ENCODE measurements around the gene KPNA2.
A peak's percentile ranks its signal among the peaks of the same experiment; 100 is the strongest.
"Not testable (repeated sequence)": the region's sequence is repeated elsewhere in the genome, so short reads cannot be mapped to it uniquely, and the experiment has no call there.

The KPNA2 gene

GRCh38 chr17:68035523-68036303, at the start of gene KPNA2:
TSS of gene KPNA2 (plus strand) at chr17:68035735. CDS start at chr17:68037133, 1,398 bp downstream.
- peak; percentile 87 for DNase-seq (ENCODE audit: low read depth)

- DNase-seq (ENCODE audit: low read depth) = no peak
Measured at GRCh38 chr17:67990909-67991308, 44.6 kb upstream of the KPNA2 start.

- no peak for DNase-seq (ENCODE audit: low read depth)
Measured at GRCh38 chr17:67992548-67993152, 42.9 kb upstream of the KPNA2 start.

- DNase-seq (ENCODE audit: low read depth) = peak; percentile 44
Measured at GRCh38 chr17:67993153-67993997, 42.2 kb upstream of the KPNA2 start.

DNA sequence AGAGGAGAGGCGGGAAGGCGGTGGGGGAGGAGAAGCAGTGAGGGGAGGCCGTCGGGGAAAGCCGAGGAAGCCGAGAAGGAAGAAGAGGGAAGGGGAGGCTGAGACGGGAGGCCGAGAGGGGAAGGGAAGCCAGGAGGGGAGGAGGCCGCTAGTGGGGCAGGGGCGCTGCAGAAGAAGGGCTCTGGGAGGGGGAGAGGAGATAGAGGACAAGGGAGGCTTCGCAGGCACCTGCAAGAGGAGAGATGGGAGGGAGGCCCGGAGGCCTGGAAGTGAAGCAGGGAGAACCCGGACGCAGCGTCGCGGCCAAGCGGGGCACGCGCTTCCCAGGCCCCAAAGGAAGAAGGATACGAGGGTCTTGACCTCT, 41.6 kb upstream of the KPNA2 start:
- DNase-seq (ENCODE audit: low read depth) = no peak

DNA sequence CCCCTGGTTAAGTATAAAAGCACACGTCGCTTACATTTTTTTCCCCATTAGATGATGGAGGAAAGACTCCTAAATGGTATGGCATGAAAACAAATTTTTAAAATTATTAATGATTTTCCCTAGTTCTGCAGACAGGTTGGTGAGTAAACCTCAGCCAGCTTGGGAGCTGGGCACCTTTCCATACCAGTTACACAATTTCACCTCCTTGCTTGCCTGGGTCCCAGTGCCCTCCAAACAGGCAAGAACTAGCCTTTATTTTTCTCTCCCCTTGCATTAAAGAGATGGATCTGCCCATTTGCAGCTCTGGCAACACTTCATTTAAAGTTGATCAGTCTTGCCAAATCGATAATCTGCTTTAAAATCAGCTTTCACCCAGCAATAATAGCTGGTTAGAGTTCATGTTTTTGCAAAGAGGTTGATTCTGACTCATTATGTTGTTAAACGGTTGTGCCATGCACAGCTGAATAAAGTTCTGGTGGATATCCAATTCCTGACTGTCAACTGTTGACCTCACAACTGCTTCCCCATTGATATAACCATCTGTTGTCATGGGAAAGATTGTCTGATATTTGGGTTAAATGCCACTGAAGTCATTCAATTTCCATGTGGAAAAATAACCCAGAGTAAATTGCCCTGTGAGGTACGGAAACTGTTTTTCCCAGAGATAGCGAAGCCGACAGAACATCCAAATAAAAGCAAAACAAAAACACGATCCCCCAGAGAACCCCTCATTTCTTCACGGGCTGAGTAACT, 40.5 kb upstream of the KPNA2 start:
- no peak for DNase-seq (ENCODE audit: low read depth)

DNA sequence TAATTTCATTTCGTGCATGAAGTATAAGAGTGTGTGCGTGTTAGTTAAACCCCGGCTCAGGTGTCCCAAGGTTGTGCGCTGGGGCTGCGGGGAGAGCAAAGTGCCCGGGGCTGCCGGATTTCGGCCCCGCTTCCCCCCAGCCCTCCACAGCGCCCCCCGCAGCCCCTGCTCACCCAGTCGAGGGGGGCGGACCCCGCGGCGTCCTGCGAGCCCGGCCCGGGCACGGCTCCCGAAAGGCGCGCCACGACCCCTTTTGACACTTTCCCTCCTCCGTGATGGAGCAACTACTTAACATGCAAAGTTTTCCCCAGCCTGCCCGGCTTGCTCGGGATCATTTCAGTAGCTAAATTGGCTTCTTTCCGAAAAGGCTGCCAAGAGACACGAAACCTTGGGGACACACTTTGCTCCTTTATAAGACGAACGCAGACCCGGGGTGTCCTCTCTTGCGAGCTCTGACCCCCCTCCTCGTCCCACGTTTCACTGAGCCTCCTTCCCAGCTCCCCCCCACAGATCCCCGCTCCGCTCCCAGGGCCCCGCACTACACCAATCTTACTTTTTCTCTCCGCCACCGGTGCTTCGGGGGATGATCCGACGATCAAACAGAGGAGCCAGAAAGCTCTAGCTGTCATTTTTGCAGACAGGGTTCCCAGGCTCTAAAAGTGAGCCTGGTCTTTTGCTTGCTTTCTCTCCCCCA, 39.8 kb upstream of the KPNA2 start:
- no peak for DNase-seq (ENCODE audit: low read depth)

DNA sequence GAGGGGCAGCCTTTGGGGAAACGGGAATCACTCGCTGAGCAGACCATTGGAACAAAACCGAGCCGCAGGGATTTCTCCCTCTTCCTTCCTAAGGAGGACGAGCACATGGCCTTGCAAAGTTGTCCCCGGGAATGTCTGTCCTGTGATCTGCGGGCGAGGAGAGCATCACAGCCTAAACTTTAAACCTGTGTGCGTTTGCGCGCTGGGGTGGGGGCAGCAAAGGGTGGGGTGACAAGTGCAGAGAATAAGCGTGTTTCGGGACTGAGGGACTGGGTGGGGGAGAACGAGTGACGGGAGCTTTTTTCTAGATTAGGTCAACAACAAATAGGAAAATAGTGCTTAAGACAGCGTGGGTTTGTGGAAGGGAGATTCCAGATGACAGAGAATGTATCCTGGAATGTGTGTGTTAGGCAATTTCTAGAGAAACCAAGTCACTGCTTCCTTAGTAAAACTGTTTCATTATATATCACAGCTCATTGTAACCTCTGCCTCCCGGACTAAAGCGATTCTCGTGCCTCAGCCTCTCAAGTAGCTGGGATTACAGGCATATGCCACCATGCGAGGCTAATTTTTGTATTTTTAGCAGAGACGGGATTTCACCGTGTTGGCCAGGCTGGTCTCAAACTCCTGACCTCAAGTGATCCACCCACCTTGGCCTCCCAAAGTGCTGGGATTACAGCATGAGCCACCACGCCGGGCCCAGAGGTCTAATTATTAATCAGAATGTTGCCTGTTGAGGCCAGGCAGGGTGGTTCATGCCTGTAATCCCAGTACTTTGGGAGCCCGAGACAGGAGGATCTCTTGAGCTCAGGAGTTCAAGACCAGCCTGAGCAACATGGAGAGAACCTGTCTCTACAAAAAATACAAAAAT, 39.0 kb upstream of the KPNA2 start, which contains the start of gene C17orf58:
Gene C17orf58 (minus strand): TSS at position 169 of the 871 bp plus-strand sequence. CDS start 271 bp downstream, outside the sequence.
- DNase-seq (ENCODE audit: low read depth) = not testable (repeated sequence)

- DNase-seq (ENCODE audit: low read depth) = no peak
Measured at GRCh38 chr17:67998466-67998865, 37.1 kb upstream of the KPNA2 start.

DNA sequence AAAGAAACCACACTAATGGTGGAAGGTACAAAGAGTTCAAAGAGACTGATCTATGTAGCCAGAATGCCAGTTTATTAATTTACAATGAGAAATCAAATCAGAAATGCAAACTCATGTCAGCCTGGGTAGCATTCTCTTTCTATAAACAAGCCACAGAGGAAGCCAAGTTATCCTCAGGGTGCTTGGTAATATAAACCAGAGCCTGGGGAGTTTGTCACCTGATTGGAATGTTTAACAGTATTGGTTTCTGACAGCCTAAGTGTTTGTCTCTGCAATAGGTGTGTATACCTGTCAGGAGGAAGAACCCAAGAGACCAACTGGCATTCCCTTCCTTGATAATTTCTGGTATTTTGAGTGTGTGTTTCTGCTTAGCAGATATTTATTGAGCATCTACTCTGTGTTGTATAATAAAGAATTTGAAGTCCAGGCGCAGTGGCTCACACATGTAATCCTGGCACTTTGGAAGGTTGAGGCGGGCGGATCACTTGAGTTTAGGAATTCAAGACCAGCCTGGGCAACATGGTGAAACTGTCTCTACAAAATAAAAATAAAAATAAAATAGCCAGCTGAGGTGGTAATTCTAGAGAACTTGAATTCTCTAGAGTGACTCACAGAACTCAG, 36.1 kb upstream of the KPNA2 start:
- DNase-seq (ENCODE audit: low read depth) = no peak

DNA sequence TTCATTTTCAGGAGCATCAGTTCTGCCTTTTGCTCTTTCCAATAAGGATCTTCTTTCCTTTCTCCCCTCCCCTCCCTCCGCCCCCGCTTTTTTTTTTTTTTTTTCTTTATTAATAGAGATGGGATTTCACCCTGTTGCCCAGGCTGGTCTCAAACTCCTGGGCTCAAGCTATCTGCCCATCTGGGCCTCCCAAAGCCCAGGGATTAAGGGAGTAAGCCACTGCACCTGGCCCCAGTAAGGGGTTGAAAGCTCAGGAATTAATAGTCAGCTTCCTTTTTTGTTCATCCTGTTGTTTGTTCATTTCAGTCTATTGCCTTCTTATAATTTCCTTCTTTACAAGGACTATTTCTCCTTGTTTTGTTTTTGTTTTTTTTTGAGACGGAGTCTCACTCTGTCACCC, 31.3 kb upstream of the KPNA2 start:
- no peak for DNase-seq (ENCODE audit: low read depth)

GRCh38 chr17:68006797-68007196, 28.7 kb upstream of the KPNA2 start:
- DNase-seq (ENCODE audit: low read depth) = no peak

DNA sequence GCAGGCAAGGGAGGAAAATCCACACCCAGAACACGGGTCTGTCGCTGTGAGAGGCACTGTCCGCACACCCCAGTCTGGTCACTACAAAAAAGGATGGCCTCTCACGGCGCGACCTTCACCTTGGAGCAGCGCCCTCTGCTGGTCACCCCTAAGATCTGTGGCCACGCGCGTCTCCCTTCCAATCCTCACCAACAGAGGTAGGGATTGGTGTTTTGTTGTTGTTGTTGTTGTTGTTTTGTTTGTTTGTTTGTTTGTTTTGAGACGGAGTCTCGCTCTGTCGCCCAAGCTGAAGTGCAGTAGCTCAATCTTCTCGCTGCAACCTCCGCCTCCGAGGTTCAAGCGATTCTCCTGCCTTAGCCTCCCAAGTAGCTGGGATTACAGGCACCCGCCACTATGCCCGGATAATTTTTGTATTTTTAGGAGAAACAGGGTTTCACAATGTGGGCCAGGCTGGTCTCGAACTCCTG, 24.3 kb upstream of the KPNA2 start:
- DNase-seq (ENCODE audit: low read depth) = peak; percentile 22

GRCh38 chr17:68013385-68013784, 22.1 kb upstream of the KPNA2 start:
- DNase-seq (ENCODE audit: low read depth) = no peak

DNA sequence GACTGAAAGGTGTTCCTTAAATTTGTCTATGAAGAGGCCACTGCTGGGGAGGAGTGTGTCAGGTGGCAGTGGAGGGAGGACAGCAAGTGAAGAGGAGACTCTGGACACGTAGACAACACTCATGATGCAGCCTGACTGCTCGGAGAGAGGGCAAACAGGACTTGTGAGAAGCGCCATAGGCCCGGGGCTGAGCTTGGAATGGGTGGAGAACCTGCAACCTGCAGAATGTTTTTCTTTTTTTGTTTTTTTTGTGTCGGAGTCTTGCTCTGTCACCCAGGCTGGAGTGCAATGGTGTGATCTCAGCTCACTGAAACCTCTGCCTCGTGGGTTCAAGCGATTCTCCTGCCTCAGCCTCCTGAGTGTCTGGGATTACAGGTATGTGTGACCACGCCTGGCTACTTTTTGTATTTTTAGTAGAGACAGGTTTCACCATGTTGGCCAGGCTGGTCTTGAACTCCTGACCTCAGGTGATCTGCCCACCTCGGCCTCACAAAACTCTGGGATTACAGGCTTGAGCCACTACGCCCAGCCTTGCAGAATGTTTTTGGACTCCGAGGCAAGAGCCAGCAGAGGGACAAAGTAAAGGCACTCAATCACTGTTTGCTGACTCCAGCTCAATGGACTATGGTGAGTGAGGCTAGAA, 20.3 kb upstream of the KPNA2 start:
- no peak for DNase-seq (ENCODE audit: low read depth)

GRCh38 chr17:68016838-68017237, 18.7 kb upstream of the KPNA2 start:
- no peak for DNase-seq (ENCODE audit: low read depth)

DNA sequence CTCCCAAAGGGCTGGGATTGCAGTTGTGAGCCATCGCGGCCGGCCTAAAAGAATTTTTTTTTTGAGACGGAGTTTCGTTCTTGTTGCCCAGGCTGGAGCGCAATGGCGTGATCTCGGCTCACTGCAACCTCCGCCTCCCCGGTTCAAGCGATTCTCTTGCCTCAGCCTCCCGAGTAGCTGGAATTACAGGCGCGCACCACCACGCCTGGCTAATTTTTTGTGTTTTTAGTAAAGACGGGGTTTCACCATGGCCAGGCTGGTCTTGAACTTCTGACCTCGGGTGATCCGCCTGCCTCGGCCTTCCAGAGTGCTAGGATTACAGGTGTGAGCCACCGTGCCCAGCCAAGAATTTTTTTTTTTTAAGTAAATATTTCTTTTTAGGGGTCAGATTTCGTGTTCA, 17.0 kb upstream of the KPNA2 start:
- not testable (repeated sequence) for DNase-seq (ENCODE audit: low read depth)

GRCh38 chr17:68019336-68019674, 16.2 kb upstream of the KPNA2 start:
- no peak for DNase-seq (ENCODE audit: low read depth)

- peak; percentile 95 for DNase-seq (ENCODE audit: low read depth)
Measured at GRCh38 chr17:68019675-68020408, 15.7 kb upstream of the KPNA2 start.

Data from stimulated activated CD4-positive, alpha-beta T cell treated with anti-CD3 and anti-CD28 coated beads, Interleukin-2, amount 100 ng/mL, for 4 hours (primary cell).